ENCODE results near the gene LEFTY1. TPM values are rescaled to one million over a fixed set of nuclear protein-coding genes. Genes with fewer than 3 reads are reported as not detected.

LEFTY1 gene
- total and polyA plus RNA-seq, 2 of the 13 experiments (the other 11 are each of a cell fraction or from before 2014, with no cell fraction given), result 0.29 to 0.79 TPM

- TF ChIP-seq NFKB2 (CRISPR knock-in tag; IDR thresholded peaks at IDR 0.05; ENCODE audit: borderline replicate concordance), result no peak
- TF ChIP-seq ZXDC (CRISPR knock-in tag; IDR thresholded peaks at IDR 0.05), result no peak
- no peak for TF ChIP-seq ASH2L (IDR thresholded peaks at IDR 0.05; ENCODE audit: insufficient read length, low read depth, low read length)
- TF ChIP-seq LRRFIP1 (CRISPR knock-in tag; conservative IDR thresholded peaks at IDR 0.05), result no peak
- TF ChIP-seq MLXIP (CRISPR knock-in tag; IDR thresholded peaks at IDR 0.05; ENCODE audit: borderline replicate concordance), result no peak
- no peak for TF ChIP-seq MYNN (CRISPR knock-in tag; IDR thresholded peaks at IDR 0.05; ENCODE audit: low read depth)
- no peak for TF ChIP-seq E2F2 (CRISPR knock-in tag; IDR thresholded peaks at IDR 0.05; ENCODE audit: borderline replicate concordance)
- no peak for TF ChIP-seq MTERF4 (CRISPR knock-in tag; IDR thresholded peaks at IDR 0.05)
- TF ChIP-seq NKX3-1 (CRISPR knock-in tag; IDR thresholded peaks at IDR 0.05), result no peak
- TF ChIP-seq FOXK1 (CRISPR knock-in tag; IDR thresholded peaks at IDR 0.05; ENCODE audit: borderline replicate concordance, low read depth), result 0 out of 2 replicates have a peak, but pooled peaks have one; percentile 29
- TF ChIP-seq ZNF607 (CRISPR knock-in tag; IDR thresholded peaks at IDR 0.05; ENCODE audit: borderline replicate concordance), result no peak
- no peak for TF ChIP-seq ZNF563 (CRISPR knock-in tag; IDR thresholded peaks at IDR 0.05)
- no peak for TF ChIP-seq THYN1 (CRISPR knock-in tag; IDR thresholded peaks at IDR 0.05; ENCODE audit: borderline replicate concordance, low read depth)
- no peak for TF ChIP-seq HMGXB4 (CRISPR knock-in tag; IDR thresholded peaks at IDR 0.05; ENCODE audit: borderline replicate concordance in 1 of 2, low read depth in 1 of 2)
- no peak for TF ChIP-seq ZFP82 (CRISPR knock-in tag; IDR thresholded peaks at IDR 0.05; ENCODE audit: borderline replicate concordance)
- no peak for TF ChIP-seq FOSL1 (CRISPR knock-in tag; IDR thresholded peaks at IDR 0.05; ENCODE audit: borderline replicate concordance)
These were observed 10.7 kb downstream of the LEFTY1 start (continued) for GRCh38 chr1:225878282-225878681.
